Measurements from ENCODE around the gene SLC66A2.

DNA sequence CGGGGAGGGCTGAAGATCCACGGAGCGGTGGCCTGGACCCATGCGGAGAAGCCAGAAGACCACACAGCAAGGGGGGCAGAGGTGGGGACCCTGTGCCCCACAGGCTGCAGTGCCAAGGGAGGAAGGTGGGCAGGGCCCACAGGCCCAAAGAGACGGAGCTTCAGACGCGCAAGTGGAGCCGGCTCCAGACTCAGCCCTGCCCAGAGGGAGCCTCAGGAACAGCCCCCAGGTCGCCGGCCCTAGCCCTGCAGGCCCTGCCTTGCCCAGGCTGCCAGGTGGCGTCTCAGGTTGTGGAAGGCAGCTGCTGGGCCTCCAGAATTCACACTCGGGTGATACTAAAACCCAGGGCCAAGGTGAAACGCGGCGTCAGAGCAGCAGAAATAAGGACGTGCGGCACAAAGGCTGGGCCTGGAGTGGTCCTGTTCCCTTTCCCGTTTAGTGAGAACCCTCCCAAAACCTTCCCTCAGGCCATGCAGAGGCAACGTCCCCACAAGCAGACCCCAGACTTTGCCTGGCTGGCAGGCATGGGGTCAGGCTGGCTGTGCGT, 36.8 kb downstream of the SLC66A2 start:
- TF ChIP-seq KDM2A (CRISPR knock-in tag; IDR thresholded peaks at IDR 0.05; ENCODE audit: borderline replicate concordance, low read depth) (no peak), MXI1 (IDR thresholded peaks at IDR 0.05; ENCODE audit: borderline replicate concordance, low read depth, low read length) (no peak)
- TF ChIP-seq, protein P1, sequence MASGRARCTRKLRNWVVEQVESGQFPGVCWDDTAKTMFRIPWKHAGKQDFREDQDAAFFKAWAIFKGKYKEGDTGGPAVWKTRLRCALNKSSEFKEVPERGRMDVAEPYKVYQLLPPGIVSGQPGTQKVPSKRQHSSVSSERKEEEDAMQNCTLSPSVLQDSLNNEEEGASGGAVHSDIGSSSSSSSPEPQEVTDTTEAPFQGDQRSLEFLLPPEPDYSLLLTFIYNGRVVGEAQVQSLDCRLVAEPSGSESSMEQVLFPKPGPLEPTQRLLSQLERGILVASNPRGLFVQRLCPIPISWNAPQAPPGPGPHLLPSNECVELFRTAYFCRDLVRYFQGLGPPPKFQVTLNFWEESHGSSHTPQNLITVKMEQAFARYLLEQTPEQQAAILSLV (CRISPR knock-in tag; IDR thresholded peaks at IDR 0.05; ENCODE audit: borderline replicate concordance), result no peak
- TF ChIP-seq, protein P2, sequence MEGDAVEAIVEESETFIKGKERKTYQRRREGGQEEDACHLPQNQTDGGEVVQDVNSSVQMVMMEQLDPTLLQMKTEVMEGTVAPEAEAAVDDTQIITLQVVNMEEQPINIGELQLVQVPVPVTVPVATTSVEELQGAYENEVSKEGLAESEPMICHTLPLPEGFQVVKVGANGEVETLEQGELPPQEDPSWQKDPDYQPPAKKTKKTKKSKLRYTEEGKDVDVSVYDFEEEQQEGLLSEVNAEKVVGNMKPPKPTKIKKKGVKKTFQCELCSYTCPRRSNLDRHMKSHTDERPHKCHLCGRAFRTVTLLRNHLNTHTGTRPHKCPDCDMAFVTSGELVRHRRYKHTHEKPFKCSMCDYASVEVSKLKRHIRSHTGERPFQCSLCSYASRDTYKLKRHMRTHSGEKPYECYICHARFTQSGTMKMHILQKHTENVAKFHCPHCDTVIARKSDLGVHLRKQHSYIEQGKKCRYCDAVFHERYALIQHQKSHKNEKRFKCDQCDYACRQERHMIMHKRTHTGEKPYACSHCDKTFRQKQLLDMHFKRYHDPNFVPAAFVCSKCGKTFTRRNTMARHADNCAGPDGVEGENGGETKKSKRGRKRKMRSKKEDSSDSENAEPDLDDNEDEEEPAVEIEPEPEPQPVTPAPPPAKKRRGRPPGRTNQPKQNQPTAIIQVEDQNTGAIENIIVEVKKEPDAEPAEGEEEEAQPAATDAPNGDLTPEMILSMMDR (CRISPR knock-in tag; IDR thresholded peaks at IDR 0.05), result no peak
